ENCODE data around the gene RXFP4.
"Not testable (repeated sequence)": the region's sequence is repeated elsewhere in the genome, so short reads cannot be mapped to it uniquely, and the experiment has no call there.

RXFP4 gene

GRCh38 chr1:155978325-155978972 lies 37.0 kb downstream of the RXFP4 start, which contains the start of gene ARHGEF2:
Gene ARHGEF2, minus strand, starts transcription at chr1:155978547. Its CDS starts 120 bp downstream, at chr1:155978427.
- peak; percentile 68 to 83 for DNase-seq (ENCODE audit: low read depth in 2 of 2)

- DNase-seq (ENCODE audit: low read depth in 2 of 2): no peak
Measured at GRCh38 chr1:155978973-155979429, 37.6 kb downstream of the RXFP4 start.

- no peak for DNase-seq (ENCODE audit: low read depth in 2 of 2)
Measured at GRCh38 chr1:155979597-155980343, 38.3 kb downstream of the RXFP4 start.

- DNase-seq (ENCODE audit: low read depth in 2 of 2): no peak
Measured at GRCh38 chr1:155981266-155982088, 40.0 kb downstream of the RXFP4 start.

GRCh38 chr1:155982106-155982505 lies 40.7 kb downstream of the RXFP4 start:
- DNase-seq (ENCODE audit: low read depth in 2 of 2): no peak

GRCh38 chr1:155983191-155984024 lies 42.0 kb downstream of the RXFP4 start:
- no peak for DNase-seq (ENCODE audit: low read depth in 2 of 2)

- no peak for DNase-seq (ENCODE audit: low read depth in 2 of 2)
Measured at GRCh38 chr1:155984341-155984740, 42.9 kb downstream of the RXFP4 start.

- not testable (repeated sequence) for DNase-seq (ENCODE audit: low read depth in 2 of 2)
Measured at GRCh38 chr1:155984903-155985645, 43.6 kb downstream of the RXFP4 start.

GRCh38 chr1:155989242-155990004 lies 48.0 kb downstream of the RXFP4 start:
- DNase-seq (ENCODE audit: low read depth in 2 of 2): peak; percentile 59 to 65

- DNase-seq (ENCODE audit: low read depth in 2 of 2): no peak
Measured at GRCh38 chr1:155990005-155990739, 48.7 kb downstream of the RXFP4 start.
